HG02870 (cell line): ENCODE measurements around the gene ARHGAP29.

Source experiments
- ATAC-seq: cut with Tn5 transposase; IDR thresholded peaks from one replicate; pipeline ENCODE4 v1.9.1; 2021; ENCODE audit warnings: mild to moderate bottlenecking, moderate library complexity; ENCODE audit not compliant: unreplicated experiment

ARHGAP29 gene

GRCh38 chr1:94236630-94237290, 624 bp downstream of the ARHGAP29 start:
- ATAC-seq, result no peak

GRCh38 chr1:94236013-94236491, 1.3 kb downstream of the ARHGAP29 start:
- ATAC-seq, result no peak

- ATAC-seq, result no peak
Observed at GRCh38 chr1:94235189-94236012, 2.0 kb downstream of the ARHGAP29 start.

GRCh38 chr1:94234615-94235014, 2.8 kb downstream of the ARHGAP29 start:
- no peak for ATAC-seq

- no peak for ATAC-seq
Observed at GRCh38 chr1:94231746-94232145, 5.6 kb downstream of the ARHGAP29 start.

GRCh38 chr1:94230920-94231319, 6.5 kb downstream of the ARHGAP29 start:
- no peak for ATAC-seq

- no peak for ATAC-seq
Observed at GRCh38 chr1:94228640-94229375, 8.6 kb downstream of the ARHGAP29 start.

- ATAC-seq, result no peak
Observed at GRCh38 chr1:94227624-94228023, 9.8 kb downstream of the ARHGAP29 start.

- no peak for ATAC-seq
Observed at GRCh38 chr1:94225845-94226244, 11.5 kb downstream of the ARHGAP29 start.

GRCh38 chr1:94218332-94218731, 19.1 kb downstream of the ARHGAP29 start:
- no peak for ATAC-seq

GRCh38 chr1:94215955-94216354, 21.4 kb downstream of the ARHGAP29 start:
- ATAC-seq, result no peak

- ATAC-seq, result no peak
Observed at GRCh38 chr1:94209982-94210381, 27.4 kb downstream of the ARHGAP29 start.

GRCh38 chr1:94209425-94209824, 28.0 kb downstream of the ARHGAP29 start:
- ATAC-seq, result no peak

- no peak for ATAC-seq
Observed at GRCh38 chr1:94207695-94208094, 29.7 kb downstream of the ARHGAP29 start.

GRCh38 chr1:94205639-94206038, 31.7 kb downstream of the ARHGAP29 start:
- no peak for ATAC-seq

- no peak for ATAC-seq
Observed at GRCh38 chr1:94202241-94202640, 35.1 kb downstream of the ARHGAP29 start.

GRCh38 chr1:94199398-94199797, 38.0 kb downstream of the ARHGAP29 start:
- ATAC-seq, result no peak

- no peak for ATAC-seq
Observed at GRCh38 chr1:94194079-94194865, 43.1 kb downstream of the ARHGAP29 start.

GRCh38 chr1:94193128-94193527, 44.3 kb downstream of the ARHGAP29 start:
- no peak for ATAC-seq

- ATAC-seq, result no peak
Observed at GRCh38 chr1:94191216-94191615, 46.2 kb downstream of the ARHGAP29 start.

- ATAC-seq, result no peak
Observed at GRCh38 chr1:94186946-94187345, 50.4 kb downstream of the ARHGAP29 start.
